ENCODE results near the gene ABLIM1. TPM values are rescaled to one million over a fixed set of nuclear protein-coding genes. Genes with fewer than 3 reads are reported as not detected.

ABLIM1 gene
- total RNA-seq, 1 donor from 2014 or later: 76.9 TPM

GRCh38 chr10:114396464-114396863 is 261.6 kb downstream of the ABLIM1 start:
- H3K27me3 Mint-ChIP-seq: peaks cover 67% of the 10 kb centered on the region
- no peak overlapping the region for H3K4me3 Mint-ChIP-seq
- H3K4me1 Mint-ChIP-seq: no peaks in the 10 kb centered on the region
- ChIA-PET POLR2A (no interaction called here), CTCF (no interaction called here)
- no peaks in the 10 kb centered on the region for H3K9me3 Mint-ChIP-seq
- no peak overlapping the region for H3K27ac Mint-ChIP-seq
- DNase-seq: no peak
- H3K36me3 Mint-ChIP-seq (ENCODE audit: low read depth): no peaks in the 10 kb centered on the region
- intact Hi-C loops (cut with micrococcal nuclease): no loop called here
- no peak for ATAC-seq (ENCODE audit: low read depth)
- TF ChIP-seq, protein P1, sequence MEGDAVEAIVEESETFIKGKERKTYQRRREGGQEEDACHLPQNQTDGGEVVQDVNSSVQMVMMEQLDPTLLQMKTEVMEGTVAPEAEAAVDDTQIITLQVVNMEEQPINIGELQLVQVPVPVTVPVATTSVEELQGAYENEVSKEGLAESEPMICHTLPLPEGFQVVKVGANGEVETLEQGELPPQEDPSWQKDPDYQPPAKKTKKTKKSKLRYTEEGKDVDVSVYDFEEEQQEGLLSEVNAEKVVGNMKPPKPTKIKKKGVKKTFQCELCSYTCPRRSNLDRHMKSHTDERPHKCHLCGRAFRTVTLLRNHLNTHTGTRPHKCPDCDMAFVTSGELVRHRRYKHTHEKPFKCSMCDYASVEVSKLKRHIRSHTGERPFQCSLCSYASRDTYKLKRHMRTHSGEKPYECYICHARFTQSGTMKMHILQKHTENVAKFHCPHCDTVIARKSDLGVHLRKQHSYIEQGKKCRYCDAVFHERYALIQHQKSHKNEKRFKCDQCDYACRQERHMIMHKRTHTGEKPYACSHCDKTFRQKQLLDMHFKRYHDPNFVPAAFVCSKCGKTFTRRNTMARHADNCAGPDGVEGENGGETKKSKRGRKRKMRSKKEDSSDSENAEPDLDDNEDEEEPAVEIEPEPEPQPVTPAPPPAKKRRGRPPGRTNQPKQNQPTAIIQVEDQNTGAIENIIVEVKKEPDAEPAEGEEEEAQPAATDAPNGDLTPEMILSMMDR (IDR thresholded peaks at IDR 0.05): no peak

DNA sequence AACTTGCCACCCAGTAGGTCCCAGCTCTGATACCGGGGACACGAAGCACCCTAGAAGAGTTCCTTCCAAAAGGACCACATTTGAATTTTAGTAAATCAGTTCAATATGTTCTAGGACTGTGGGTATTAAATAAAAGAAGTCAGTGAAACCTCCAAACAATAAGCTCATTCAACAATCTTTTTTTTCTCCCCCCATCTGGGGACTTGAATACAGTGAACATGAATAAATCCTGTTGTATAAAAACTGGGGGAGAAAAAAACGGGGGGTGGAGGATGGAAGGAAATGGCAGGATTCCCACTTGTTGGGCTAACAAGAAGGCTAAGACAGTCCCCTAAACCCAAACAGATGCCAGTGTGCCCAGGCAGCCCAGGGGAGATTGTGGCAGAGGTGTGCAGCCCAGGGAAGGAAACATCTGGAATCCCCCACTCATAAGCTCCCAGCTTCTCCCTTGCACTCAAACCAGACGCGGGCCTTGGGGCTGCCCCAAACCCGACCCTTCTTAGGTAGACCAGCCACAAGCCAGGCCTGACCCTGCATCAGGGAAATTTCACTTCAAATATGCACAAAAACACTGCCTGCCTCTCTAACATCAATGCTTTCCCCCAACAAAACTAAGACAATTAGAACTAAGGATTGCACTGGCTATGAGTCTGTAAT is 262.6 kb downstream of the ABLIM1 start:
- no peak for ATAC-seq (ENCODE audit: low read depth)
- Mint-ChIP-seq H3K27ac (no peak overlapping the region), H3K4me3 (no peak overlapping the region), H3K4me1 (no peaks in the 10 kb centered on the region), H3K27me3 (peaks cover 61% of the 10 kb centered on the region), H3K9me3 (no peaks in the 10 kb centered on the region), H3K36me3 (ENCODE audit: low read depth) (no peaks in the 10 kb centered on the region)
- intact Hi-C loops (cut with micrococcal nuclease): no loop called here
- ChIA-PET POLR2A (no interaction called here), CTCF (no interaction called here)
- TF ChIP-seq, protein P1 (IDR thresholded peaks at IDR 0.05): no peak
- DNase-seq: no peak

DNA sequence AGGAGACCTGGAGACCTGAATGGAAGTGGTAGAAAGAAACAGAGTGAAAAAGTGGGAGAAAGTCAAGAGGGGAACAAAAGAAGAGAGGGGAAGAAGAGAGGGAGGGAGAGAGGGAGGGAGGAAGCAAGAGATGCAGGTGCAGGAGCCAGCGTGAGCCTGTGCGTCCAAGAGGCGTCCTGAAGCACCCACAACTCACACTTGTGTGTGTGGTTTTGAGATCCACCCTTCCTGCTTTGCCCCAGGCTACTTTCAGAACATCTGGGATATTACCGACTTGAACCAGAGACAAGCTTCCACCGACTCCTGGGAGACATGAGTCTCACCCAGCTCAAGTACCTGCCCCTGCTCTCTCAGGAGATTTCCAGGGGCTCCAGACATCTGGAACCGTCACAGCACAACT is 263.5 kb downstream of the ABLIM1 start:
- intact Hi-C loops (cut with micrococcal nuclease): no loop called here
- ChIA-PET POLR2A (no interaction called here), CTCF (no interaction called here)
- peaks cover 58% of the 10 kb centered on the region for H3K27me3 Mint-ChIP-seq
- H3K36me3 Mint-ChIP-seq (ENCODE audit: low read depth): no peaks in the 10 kb centered on the region
- H3K9me3 Mint-ChIP-seq: no peaks in the 10 kb centered on the region
- no peaks in the 10 kb centered on the region for H3K4me1 Mint-ChIP-seq
- no peak overlapping the region for H3K27ac Mint-ChIP-seq
- TF ChIP-seq, protein P1 (IDR thresholded peaks at IDR 0.05): no peak
- no peak overlapping the region for H3K4me3 Mint-ChIP-seq
- no peak for DNase-seq
- no peak for ATAC-seq (ENCODE audit: low read depth)

DNA sequence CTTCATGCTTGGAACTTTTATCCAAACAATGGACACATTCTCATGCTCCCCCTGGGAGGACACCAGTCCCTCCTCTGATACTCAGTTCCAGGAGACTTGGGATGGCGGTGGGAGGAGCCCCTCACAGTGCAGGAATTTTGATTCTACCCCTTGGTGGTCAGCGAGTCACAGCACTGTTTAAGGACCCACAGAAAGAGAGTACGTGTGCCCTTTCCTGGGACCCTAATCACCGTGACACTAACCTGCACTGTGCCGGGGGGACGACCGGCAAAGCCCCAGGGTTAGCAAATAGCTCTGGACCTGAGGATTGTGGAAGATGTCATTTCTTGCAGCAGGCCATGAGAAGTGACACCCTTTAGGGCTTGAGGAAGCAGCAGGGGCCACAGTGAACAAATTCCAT is 264.2 kb downstream of the ABLIM1 start:
- no peaks in the 10 kb centered on the region for H3K4me1 Mint-ChIP-seq
- no peaks in the 10 kb centered on the region for H3K9me3 Mint-ChIP-seq
- peaks cover 55% of the 10 kb centered on the region for H3K27me3 Mint-ChIP-seq
- no peak overlapping the region for H3K27ac Mint-ChIP-seq
- H3K4me3 Mint-ChIP-seq: no peak overlapping the region
- ChIA-PET CTCF (no interaction called here), POLR2A (no interaction called here)
- ATAC-seq (ENCODE audit: low read depth): no peak
- TF ChIP-seq, protein P1 (IDR thresholded peaks at IDR 0.05): no peak
- DNase-seq: no peak
- H3K36me3 Mint-ChIP-seq (ENCODE audit: low read depth): no peaks in the 10 kb centered on the region
- intact Hi-C loops (cut with micrococcal nuclease): no loop called here

- Mint-ChIP-seq H3K4me1 (no peaks in the 10 kb centered on the region), H3K27ac (no peak overlapping the region), H3K4me3 (no peak overlapping the region), H3K27me3 (peaks cover 51% of the 10 kb centered on the region), H3K36me3 (ENCODE audit: low read depth) (no peaks in the 10 kb centered on the region), H3K9me3 (no peaks in the 10 kb centered on the region)
- no peak for DNase-seq
- CTCF ChIA-PET: no interaction called here
- intact Hi-C loops (cut with micrococcal nuclease): no loop called here
- TF ChIP-seq, protein P1 (IDR thresholded peaks at IDR 0.05): no peak
- ATAC-seq (ENCODE audit: low read depth): no peak
- POLR2A ChIA-PET: no interaction called here
Observed at GRCh38 chr10:114393482-114393881, 264.6 kb downstream of the ABLIM1 start.
